Measurements from ENCODE around the gene PRRC2A. TPM values are rescaled to one million over a fixed set of nuclear protein-coding genes. Genes with fewer than 3 reads are reported as not detected.

PRRC2A gene
- total and polyA plus RNA-seq, 8 donors, result 49.4 to 125 (median 93.7) TPM

GRCh38 chr6:31577579-31577966, 42.9 kb upstream of the PRRC2A start:
- H3K4me3 ChIP-seq, result peak overlapping the region in 1 of 4 donors; percentile 40
- DNase-seq, result no peak
- TF ChIP-seq CTCF (IDR thresholded peaks at IDR 0.05) (no peak), EP300 (IDR thresholded peaks at IDR 0.05) (no peak)
- no peaks in the 10 kb centered on the region for H3K9me3 ChIP-seq
- H3K27me3 ChIP-seq, result peaks cover 0 to 6% (median 0%) of the 10 kb centered on the region in 3 donors
- 68 to 86% (median 78%) methylated on average over 3 of the region's 3 CpGs for WGBS, 5 donors
- intact Hi-C loops (cut with DNase I; ENCODE audit: low total_unique reads), result no loop called here
- H3K4me1 ChIP-seq, result peaks cover 9 to 40% (median 19%) of the 10 kb centered on the region in 4 donors
- peak overlapping the region in 2 of 5 donors; percentile 16 to 57 for H3K27ac ChIP-seq
- no peaks in the 10 kb centered on the region for H3K36me3 ChIP-seq

GRCh38 chr6:31578184-31579118, 42.1 kb upstream of the PRRC2A start:
- Histone ChIP-seq H3K27ac (no peak overlapping the region), H3K27me3 (no peaks in the 10 kb centered on the region), H3K36me3 (no peaks in the 10 kb centered on the region), H3K9me3 (no peaks in the 10 kb centered on the region), H3K4me3 (no peak overlapping the region), H3K4me1 (peaks cover 9 to 45% (median 19%) of the 10 kb centered on the region in 4 donors)
- no peak for DNase-seq
- 75 to 82% (median 78%) methylated on average over 12 of the region's 12 CpGs for WGBS, 5 donors
- intact Hi-C loops (cut with DNase I; ENCODE audit: low total_unique reads), result no loop called here
- TF ChIP-seq EP300 (IDR thresholded peaks at IDR 0.05) (no peak), POLR2AphosphoS5 (IDR thresholded peaks at IDR 0.05) (no peak), CTCF (IDR thresholded peaks at IDR 0.05) (no peak), POLR2A (IDR thresholded peaks at IDR 0.05) (no peak)

- 78 to 86% (median 80%) methylated on average over 3 of the region's 3 CpGs for WGBS, 5 donors
- intact Hi-C loops (cut with DNase I; ENCODE audit: low total_unique reads), result no loop called here
- no peak overlapping the region for H3K27ac ChIP-seq
Observed at GRCh38 chr6:31579119-31579505, 41.4 kb upstream of the PRRC2A start.

More at GRCh38 chr6:31579119-31579505, 41.4 kb upstream of the PRRC2A start:
- Histone ChIP-seq H3K4me1 (peaks cover 9 to 45% (median 19%) of the 10 kb centered on the region in 4 donors), H3K27me3 (no peaks in the 10 kb centered on the region), H3K36me3 (no peaks in the 10 kb centered on the region), H3K4me3 (no peak overlapping the region), H3K9me3 (no peaks in the 10 kb centered on the region)
- TF ChIP-seq CTCF (IDR thresholded peaks at IDR 0.05) (no peak), POLR2AphosphoS5 (IDR thresholded peaks at IDR 0.05) (no peak), POLR2A (IDR thresholded peaks at IDR 0.05) (no peak), EP300 (IDR thresholded peaks at IDR 0.05) (no peak)
- no peak for DNase-seq
